SK-N-SH treated with all-trans-retinoic acid at 6 μM for 48 hours (cell line): ENCODE data around the gene FANCG.

ENCODE experiments used
- ARNTL ChIP-seq: fragments of 450-650 bp; formaldehyde crosslinking; IDR thresholded peaks from 2 replicates; pipeline ENCODE4 v1.5.0; 2020; ENCODE audit warnings: low read depth, mild to moderate bottlenecking, moderate library complexity, borderline replicate concordance
- BACH2 ChIP-seq: fragments of 250-450 bp; sonication (Bioruptor Pico); IDR thresholded peaks from 2 replicates; pipeline ENCODE4 v1.9.0; 2021; ENCODE audit warnings: mild to moderate bottlenecking, borderline replicate concordance
- GLIS3 ChIP-seq: fragments of 250-450 bp; sonication (Bioruptor Pico); IDR thresholded peaks from 2 replicates; pipeline ENCODE4 v1.5.0; 2020; ENCODE audit warnings: mild to moderate bottlenecking, moderate library complexity
- ISL1 ChIP-seq: fragments of 250-450 bp; sonication (Bioruptor Pico); IDR thresholded peaks from 2 replicates; pipeline ENCODE4 v2.1.2; 2022; ENCODE audit warnings: mild to moderate bottlenecking, moderate library complexity
- PPARA ChIP-seq: fragments of 250-450 bp; sonication (Bioruptor Pico); IDR thresholded peaks from 2 replicates; pipeline ENCODE4 v1.5.0; 2020; ENCODE audit warnings: mild to moderate bottlenecking, borderline replicate concordance
- RARB ChIP-seq: fragments of 250-450 bp; sonication (Bioruptor Pico); IDR thresholded peaks from 2 replicates; pipeline ENCODE4 v1.8.0; 2021; ENCODE audit warnings: mild to moderate bottlenecking, moderate library complexity
- ZFP30 ChIP-seq: fragments of 450-650 bp; formaldehyde crosslinking; IDR thresholded peaks from 2 replicates; pipeline ENCODE4 v1.5.0; 2022; ENCODE audit warnings: mild to moderate bottlenecking, moderate library complexity
- ZNF70 ChIP-seq: fragments of 450-650 bp; formaldehyde crosslinking; IDR thresholded peaks from 2 replicates; pipeline ENCODE4 v1.5.0; 2020; ENCODE audit warnings: mild to moderate bottlenecking, moderate library complexity
- ZNF8 ChIP-seq: fragments of 450-650 bp; formaldehyde crosslinking; IDR thresholded peaks from 2 replicates; pipeline ENCODE4 v1.5.0; 2020; ENCODE audit warnings: mild to moderate bottlenecking, moderate library complexity
- TF ChIP-seq, protein P1 (sequence below): fragments of 250-450 bp; sonication (Bioruptor Pico); IDR thresholded peaks from 2 replicates; pipeline ENCODE4 v1.8.0; 2020; ENCODE audit warnings: mild to moderate bottlenecking, moderate library complexity, borderline replicate concordance
- TF ChIP-seq, protein P2 (sequence below): fragments of 250-450 bp; sonication (Bioruptor Pico); IDR thresholded peaks from 2 replicates; pipeline ENCODE4 v1.8.0; 2021; ENCODE audit warnings: low read depth, mild to moderate bottlenecking, moderate library complexity, borderline replicate concordance

DNA sequence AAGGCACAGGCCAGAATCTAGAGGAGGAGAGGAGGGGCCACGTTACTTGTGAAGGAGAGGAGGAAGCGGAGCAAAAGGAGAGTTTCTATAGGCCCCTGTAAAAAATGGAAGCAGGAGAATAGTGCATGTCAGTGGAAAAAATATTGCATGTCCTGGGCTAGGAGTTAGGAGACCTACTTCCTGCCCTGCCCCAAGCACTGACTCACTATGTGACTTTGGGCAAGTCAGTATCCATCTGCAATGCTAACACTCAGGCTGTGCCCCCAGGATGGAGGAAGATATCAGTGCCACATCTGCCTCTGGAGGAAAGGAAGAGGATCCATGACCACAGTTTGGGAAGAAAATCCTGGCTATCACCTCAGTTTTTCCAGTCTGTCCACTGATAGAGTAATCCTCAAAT lies 9.7 kb upstream of the FANCG start:
- TF ChIP-seq GLIS3 (no peak), ZNF70 (CRISPR knock-in tag) (no peak), RARB (no peak), ARNTL (CRISPR knock-in tag) (no peak), ZNF8 (no peak), BACH2 (no peak), PPARA (CRISPR knock-in tag) (no peak), ZFP30 (no peak), ISL1 (CRISPR knock-in tag) (no peak)
- TF ChIP-seq, protein P1, sequence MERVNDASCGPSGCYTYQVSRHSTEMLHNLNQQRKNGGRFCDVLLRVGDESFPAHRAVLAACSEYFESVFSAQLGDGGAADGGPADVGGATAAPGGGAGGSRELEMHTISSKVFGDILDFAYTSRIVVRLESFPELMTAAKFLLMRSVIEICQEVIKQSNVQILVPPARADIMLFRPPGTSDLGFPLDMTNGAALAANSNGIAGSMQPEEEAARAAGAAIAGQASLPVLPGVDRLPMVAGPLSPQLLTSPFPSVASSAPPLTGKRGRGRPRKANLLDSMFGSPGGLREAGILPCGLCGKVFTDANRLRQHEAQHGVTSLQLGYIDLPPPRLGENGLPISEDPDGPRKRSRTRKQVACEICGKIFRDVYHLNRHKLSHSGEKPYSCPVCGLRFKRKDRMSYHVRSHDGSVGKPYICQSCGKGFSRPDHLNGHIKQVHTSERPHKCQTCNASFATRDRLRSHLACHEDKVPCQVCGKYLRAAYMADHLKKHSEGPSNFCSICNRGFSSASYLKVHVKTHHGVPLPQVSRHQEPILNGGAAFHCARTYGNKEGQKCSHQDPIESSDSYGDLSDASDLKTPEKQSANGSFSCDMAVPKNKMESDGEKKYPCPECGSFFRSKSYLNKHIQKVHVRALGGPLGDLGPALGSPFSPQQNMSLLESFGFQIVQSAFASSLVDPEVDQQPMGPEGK = no peak
- TF ChIP-seq, protein P2, sequence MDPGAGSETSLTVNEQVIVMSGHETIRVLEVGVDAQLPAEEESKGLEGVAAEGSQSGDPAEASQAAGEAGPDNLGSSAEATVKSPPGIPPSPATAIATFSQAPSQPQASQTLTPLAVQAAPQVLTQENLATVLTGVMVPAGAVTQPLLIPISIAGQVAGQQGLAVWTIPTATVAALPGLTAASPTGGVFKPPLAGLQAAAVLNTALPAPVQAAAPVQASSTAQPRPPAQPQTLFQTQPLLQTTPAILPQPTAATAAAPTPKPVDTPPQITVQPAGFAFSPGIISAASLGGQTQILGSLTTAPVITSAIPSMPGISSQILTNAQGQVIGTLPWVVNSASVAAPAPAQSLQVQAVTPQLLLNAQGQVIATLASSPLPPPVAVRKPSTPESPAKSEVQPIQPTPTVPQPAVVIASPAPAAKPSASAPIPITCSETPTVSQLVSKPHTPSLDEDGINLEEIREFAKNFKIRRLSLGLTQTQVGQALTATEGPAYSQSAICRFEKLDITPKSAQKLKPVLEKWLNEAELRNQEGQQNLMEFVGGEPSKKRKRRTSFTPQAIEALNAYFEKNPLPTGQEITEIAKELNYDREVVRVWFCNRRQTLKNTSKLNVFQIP = no peak
